Stimulated activated CD4-positive, alpha-beta T cell treated with anti-CD3 and anti-CD28 coated beads, Interleukin-1b, Interleukin-23, amount 100 ng/mL, for 48 hours (primary cell): Measurements from ENCODE around the gene CLCN6.

Source experiments
- DNase-seq: peaks from one replicate; pipeline ENCODE4 v3.0.0-alpha.2; 2020

The CLCN6 gene

GRCh38 chr1:11831945-11832725 lies 26.1 kb downstream of the CLCN6 start:
- DNase-seq = no peak

- no peak for DNase-seq
Observed at GRCh38 chr1:11833497-11833896, 27.5 kb downstream of the CLCN6 start.

- no peak for DNase-seq
Observed at GRCh38 chr1:11833900-11834299, 27.9 kb downstream of the CLCN6 start.

- no peak for DNase-seq
Observed at GRCh38 chr1:11835441-11836225, 29.6 kb downstream of the CLCN6 start.

GRCh38 chr1:11836955-11837766 lies 31.2 kb downstream of the CLCN6 start:
- DNase-seq = no peak

- DNase-seq = no peak
Observed at GRCh38 chr1:11837767-11838348, 31.9 kb downstream of the CLCN6 start.

GRCh38 chr1:11838349-11839272 lies 32.6 kb downstream of the CLCN6 start:
- DNase-seq = peak; percentile 69

- no peak for DNase-seq
Observed at GRCh38 chr1:11839727-11840705, 34.0 kb downstream of the CLCN6 start.

GRCh38 chr1:11841245-11842153 lies 35.5 kb downstream of the CLCN6 start:
- DNase-seq = no peak

GRCh38 chr1:11842154-11843041 lies 36.4 kb downstream of the CLCN6 start:
- no peak for DNase-seq

- no peak for DNase-seq
Observed at GRCh38 chr1:11845641-11846335, 39.8 kb downstream of the CLCN6 start.

- no peak for DNase-seq
Observed at GRCh38 chr1:11847667-11848372, 41.8 kb downstream of the CLCN6 start, which contains the start of gene NPPA. Gene NPPA, minus strand, starts transcription at chr1:11847783. Its CDS starts 99 bp downstream, at chr1:11847684.

- DNase-seq = no peak
Observed at GRCh38 chr1:11848373-11848700, 42.3 kb downstream of the CLCN6 start.

GRCh38 chr1:11850156-11850555 lies 44.2 kb downstream of the CLCN6 start:
- DNase-seq = no peak

GRCh38 chr1:11851180-11851579 lies 45.2 kb downstream of the CLCN6 start:
- no peak for DNase-seq

- DNase-seq = no peak
Observed at GRCh38 chr1:11854519-11854918, 48.5 kb downstream of the CLCN6 start.

- no peak for DNase-seq
Observed at GRCh38 chr1:11855430-11855829, 49.4 kb downstream of the CLCN6 start.
